GM12878 (cell line): ENCODE measurements around the gene SRPX2. TPM values are rescaled to one million over a fixed set of nuclear protein-coding genes. Genes with fewer than 3 reads are reported as not detected.

ENCODE experiments used
- ATAC-seq: fragments of 200-7000 bp; cut with Tn5 transposase; 3 replicates; pipeline ENCODE4 v1.9.1; 2020; ENCODE audit warnings: mild to moderate bottlenecking, moderate library complexity
- BruUV-seq: library from RNA; stranded (reverse); fragments of 400-500 nt; replicated peaks from 2 replicates; lab custom pipeline; 2021; lab: Mats Ljungman, UMichigan
- CTCF ChIA-PET: fragments of 300-600 bp; sonication (Branson Sonifier 250); formaldehyde crosslinking; extraction: SDS; loops from one replicate; lab custom pipeline; 2021; ENCODE audit warnings: inconsistent platforms; lab: Yijun Ruan, JAX
- POLR2A ChIA-PET: fragments of 350-600 bp; formaldehyde crosslinking; extraction: SDS; loops from one replicate; lab custom pipeline; 2021; ENCODE audit warnings: inconsistent platforms; lab: Charles Lee
- RAD21 ChIA-PET: fragments of 300-600 bp; sonication (Branson Sonifier 250); formaldehyde crosslinking; loops from one replicate; lab custom pipeline; 2023; ENCODE audit warnings: antibody characterized with exemption; ENCODE audit not compliant: unreplicated experiment; lab: Charles Lee
- SMC1A ChIA-PET: fragments of 300-600 bp; sonication (Branson Sonifier 250); formaldehyde crosslinking; loops from one replicate; lab custom pipeline; 2023; ENCODE audit not compliant: unreplicated experiment, uncharacterized antibody; lab: Charles Lee
- DNase-seq: peaks from one replicate; pipeline ENCODE4 v3.0.0-alpha.2; 2011; ENCODE audit warnings: low read depth, low spot score
- FAIRE-seq: peaks from 3 replicates; lab custom pipeline; 2011; peaks lifted over from hg19 to GRCh38; lab: Jason Lieb, UNC
- H2AFZ ChIP-seq: 2 replicates; pipeline ENCODE4 v1.6.0; 2011; ENCODE audit warnings: low read depth, low read length, control low read depth; ENCODE audit not compliant: control insufficient read depth
- H3K27ac ChIP-seq: 2 replicates; pipeline ENCODE4 v1.5.1; 2011; ENCODE audit warnings: control low read depth; ENCODE audit not compliant: control insufficient read depth, insufficient read depth
- H3K27me3 ChIP-seq, 2 experiments: replicated peaks in 1 of 2; 2 replicates each; pipeline versions ENCODE4 v1.6.0 to v1.6.1; 2011; ENCODE audit warnings: low read length in 1 of 2; ENCODE audit not compliant: control insufficient read depth in 2 of 2, insufficient read depth in 2 of 2
- H3K36me3 ChIP-seq, 2 experiments: 2 replicates each; pipeline ENCODE4 v1.5.1; 2011; ENCODE audit warnings: low read length in 1 of 2; ENCODE audit not compliant: control insufficient read depth in 2 of 2, insufficient read depth in 2 of 2
- H3K4me1 ChIP-seq: 2 replicates; pipeline ENCODE4 v1.6.1; 2011; ENCODE audit warnings: mild to moderate bottlenecking, low read length, moderate library complexity, mixed read lengths; ENCODE audit not compliant: control insufficient read depth, insufficient read depth
- H3K4me2 ChIP-seq: 2 replicates; pipeline ENCODE4 v1.6.0; 2011; ENCODE audit warnings: control low read depth; ENCODE audit not compliant: control insufficient read depth, insufficient read depth
- H3K4me3 ChIP-seq: fragments of 200-600 bp; sonication (generic); 2 replicates; pipeline ENCODE4 v1.5.1; 2016
- H3K79me2 ChIP-seq: 2 replicates; pipeline ENCODE4 v1.6.0; 2011; ENCODE audit warnings: low read length; ENCODE audit not compliant: control insufficient read depth, insufficient read depth
- H3K9ac ChIP-seq: 2 replicates; pipeline ENCODE4 v1.8.0; 2011; ENCODE audit warnings: low read length, control low read depth, mixed read lengths; ENCODE audit not compliant: control insufficient read depth, insufficient read depth
- H3K9me3 ChIP-seq: replicated peaks from 3 replicates; pipeline ENCODE4 v1.5.1; 2011; ENCODE audit warnings: mild to moderate bottlenecking, low read length; ENCODE audit not compliant: control insufficient read depth, insufficient read depth
- H4K20me1 ChIP-seq: 2 replicates; pipeline ENCODE4 v1.6.0; 2011; ENCODE audit not compliant: control insufficient read depth, insufficient read depth
- ASH2L ChIP-seq: fragments of 300-600, 200-600 bp; sonication (generic); IDR thresholded peaks from 2 replicates; pipeline ENCODE4 v1.6.1; 2017; ENCODE audit warnings: low read depth, mild to moderate bottlenecking, borderline replicate concordance
- CUX1 ChIP-seq: IDR thresholded peaks from 2 replicates; pipeline ENCODE4 v1.6.1; 2012; ENCODE audit warnings: improper control_type of control experiment, low read depth, low read length; ENCODE audit not compliant: insufficient replicate concordance
- EZH2 ChIP-seq: IDR thresholded peaks from 2 replicates; pipeline ENCODE4 v1.6.1; 2012; ENCODE audit warnings: low read depth, mild to moderate bottlenecking, control low read depth, inconsistent platforms, low read length, borderline replicate concordance; ENCODE audit not compliant: control insufficient read depth
- HSF1 ChIP-seq: fragments of 150-350 bp; IDR thresholded peaks from 2 replicates; pipeline ENCODE4 v1.6.1; 2014; ENCODE audit warnings: mild to moderate bottlenecking, low read depth, low read length
- JUND ChIP-seq: IDR thresholded peaks from 2 replicates; pipeline ENCODE4 v1.6.1; 2012; ENCODE audit warnings: low read depth, mild to moderate bottlenecking, low read length, improper control_type of control experiment, moderate library complexity
- PRDM15 ChIP-seq: fragments of 450-650 bp; formaldehyde crosslinking; IDR thresholded peaks from 2 replicates; pipeline ENCODE4 v1.4.0; 2020; ENCODE audit warnings: mild to moderate bottlenecking, moderate library complexity
- RAD21 ChIP-seq: IDR thresholded peaks from 2 replicates; pipeline ENCODE4 v1.6.1; 2011; ENCODE audit warnings: mild to moderate bottlenecking, low read depth, low read length, moderate library complexity; ENCODE audit not compliant: insufficient read depth
- RELA ChIP-seq: fragments of 450-650 bp; IDR thresholded peaks from 2 replicates; pipeline ENCODE4 v1.8.0; 2014; ENCODE audit warnings: borderline replicate concordance; ENCODE audit not compliant: partially characterized antibody
- USF1 ChIP-seq: IDR thresholded peaks from 2 replicates; pipeline ENCODE4 v1.6.1; 2011; ENCODE audit warnings: borderline replicate concordance, low read depth, mild to moderate bottlenecking, moderate library complexity, mixed read lengths, low read length; ENCODE audit not compliant: insufficient read depth; ENCODE audit errors: extremely low read length
- YY1 ChIP-seq: IDR thresholded peaks from 2 replicates; pipeline ENCODE4 v1.6.1; 2011; ENCODE audit warnings: low read depth, mild to moderate bottlenecking, low read length
- WGBS: methylation state at CpG from one replicate; pipeline ENCODE4 v1.1.6; 2016; ENCODE audit warnings: low lambda C conversion rate; ENCODE audit not compliant: insufficient replicate concordance, insufficient coverage; ENCODE audit errors: missing lambda C conversion rate; 5-methylcytosine and 5-hydroxymethylcytosine counted together
- in situ Hi-C: fragments of 300-500 bp; cut with MboI; formaldehyde crosslinking; loops from 9 replicates; pipeline ENCODE4 v1.14.3; 2018; ENCODE audit warnings: mixed read lengths
- intact Hi-C: fragments of 100-400 bp; cut with micrococcal nuclease; formaldehyde crosslinking; loops from one replicate; pipeline ENCODE4 v1.14.2; 2022; ENCODE audit not compliant: unreplicated experiment
- polyA plus RNA-seq, 11 experiments: library from polyadenylated mRNA; depleted of rRNA in 4 of 11; unstranded in 6 of 11; stranded (reverse) in 5 of 11; fragments of >200 nt; fragmentation: Nextera tagmentation in 4 of 11; fragmentation: Illumina TruSeq in 1 of 11; extraction: Ambion mirVana in 4 of 11; extraction: Trizol in 1 of 11; gene quantifications; 1 replicate in 1 of 11; 2 replicates in 10 of 11; pipeline versions ENCODE4 v1.2.1 to v1.2.3, GENCODE V29; 2011 to 2016; ENCODE audit warnings: inconsistent platforms in 2 of 11, missing spikeins in 2 of 11, low read depth in 1 of 11
- total RNA-seq, 4 experiments: library from RNA; depleted of rRNA in 3 of 4; stranded (reverse); fragments of >200 nt in 3 of 4; fragmentation: Illumina TruSeq in 1 of 4; extraction: Trizol in 1 of 4; gene quantifications; 2 replicates each; pipeline versions ENCODE4 v1.2.1 to v1.2.3, GENCODE V29; 2013 to 2021

SRPX2 gene
- total and polyA plus RNA-seq, 10 of the 15 experiments (the other 5 are each of a cell fraction or from before 2014, with no cell fraction given), result not detected

GRCh38 chrX:100623001-100623400 lies 21.0 kb upstream of the SRPX2 start:
- no peak for FAIRE-seq
- no peak for DNase-seq
- 55% methylated on average over 4 of the region's 4 CpGs for WGBS
- no peak for ATAC-seq
- in situ Hi-C loops, result no loop called here
- no TSS peak for BruUV-seq
- ChIA-PET POLR2A (no interaction called here), SMC1A (no interaction called here), RAD21 (no interaction called here), CTCF (no interaction called here)
- H3K4me2 ChIP-seq, result no peak overlapping the region
- no peak overlapping the region for H3K27ac ChIP-seq
- peaks cover 5% of the 10 kb centered on the region; the same call in 1 of the 2 replicates for H3K4me1 ChIP-seq
- no peak overlapping the region for H2AFZ ChIP-seq
- H3K79me2 ChIP-seq, result no peaks in the 10 kb centered on the region
- TF ChIP-seq HSF1, result no peak
- no peak for TF ChIP-seq ASH2L
- no peak for TF ChIP-seq JUND
- TF ChIP-seq RAD21, result no peak
- TF ChIP-seq USF1, result no peak
- TF ChIP-seq PRDM15 (CRISPR knock-in tag), result no peak
- TF ChIP-seq CUX1, result no peak
- no peak for TF ChIP-seq YY1
- no peak for TF ChIP-seq RELA
- no peak for TF ChIP-seq EZH2
- intact Hi-C loops, result no loop called here
- H3K9ac ChIP-seq, result no peak overlapping the region
- no peaks in the 10 kb centered on the region; the same call in 2 of the 3 replicates for H3K9me3 ChIP-seq
- H3K36me3 ChIP-seq, result no peaks in the 10 kb centered on the region
- no peaks in the 10 kb centered on the region for H4K20me1 ChIP-seq
- H3K27me3 ChIP-seq, result no peaks in the 10 kb centered on the region
- no peak overlapping the region for H3K4me3 ChIP-seq
